ENCODE results near the gene PARVB.
A peak's percentile ranks its signal among the peaks of the same experiment; 100 is the strongest.
"Not testable (repeated sequence)": the region's sequence is repeated elsewhere in the genome, so short reads cannot be mapped to it uniquely, and the experiment has no call there.

Gene PARVB

GRCh38 chr22:44091021-44091721, 67.1 kb downstream of the PARVB start:
- DNase-seq = peak; percentile 12

GRCh38 chr22:44091751-44092150, 67.6 kb downstream of the PARVB start:
- DNase-seq = no peak

GRCh38 chr22:44092636-44093220, 68.6 kb downstream of the PARVB start:
- no peak for DNase-seq

- no peak for DNase-seq
These were observed 69.7 kb downstream of the PARVB start for GRCh38 chr22:44093791-44094190.

GRCh38 chr22:44094751-44095302, 70.7 kb downstream of the PARVB start:
- no peak for DNase-seq

GRCh38 chr22:44096736-44097135, 72.6 kb downstream of the PARVB start:
- no peak for DNase-seq

- DNase-seq = no peak
These were observed 73.3 kb downstream of the PARVB start for GRCh38 chr22:44097263-44098020.

- no peak for DNase-seq
These were observed 74.1 kb downstream of the PARVB start for GRCh38 chr22:44098021-44098739.

GRCh38 chr22:44098966-44099530, 74.9 kb downstream of the PARVB start:
- no peak for DNase-seq

GRCh38 chr22:44099696-44100095, 75.6 kb downstream of the PARVB start:
- DNase-seq = no peak

- DNase-seq = no peak
These were observed 76.3 kb downstream of the PARVB start for GRCh38 chr22:44100411-44100810.

- DNase-seq = no peak
These were observed 78.0 kb downstream of the PARVB start for GRCh38 chr22:44102121-44102520.

- no peak for DNase-seq
These were observed 78.8 kb downstream of the PARVB start for GRCh38 chr22:44102856-44103255.

GRCh38 chr22:44103735-44104480, 79.8 kb downstream of the PARVB start:
- DNase-seq = no peak

GRCh38 chr22:44107340-44107739, 83.2 kb downstream of the PARVB start:
- no peak for DNase-seq

- DNase-seq = no peak
These were observed 84.0 kb downstream of the PARVB start for GRCh38 chr22:44108076-44108475.

- DNase-seq = no peak
These were observed 84.8 kb downstream of the PARVB start for GRCh38 chr22:44108806-44109385.

- no peak for DNase-seq
These were observed 85.3 kb downstream of the PARVB start for GRCh38 chr22:44109416-44109815.

- not testable (repeated sequence) for DNase-seq
These were observed 86.6 kb downstream of the PARVB start for GRCh38 chr22:44110656-44111055.

GRCh38 chr22:44111562-44112155, 87.6 kb downstream of the PARVB start:
- DNase-seq = no peak

GRCh38 chr22:44112191-44112590, 88.1 kb downstream of the PARVB start:
- no peak for DNase-seq

Measured in CD4-positive, alpha-beta T cell treated with Interleukin-6 for 4 hours (primary cell).